HG03066 (cell line): ENCODE data around the gene NFIX.

ENCODE experiments used
- ATAC-seq: cut with Tn5 transposase; IDR thresholded peaks from one replicate; pipeline ENCODE4 v1.9.1; 2021; ENCODE audit warnings: low read depth; ENCODE audit not compliant: unreplicated experiment

The NFIX gene

DNA sequence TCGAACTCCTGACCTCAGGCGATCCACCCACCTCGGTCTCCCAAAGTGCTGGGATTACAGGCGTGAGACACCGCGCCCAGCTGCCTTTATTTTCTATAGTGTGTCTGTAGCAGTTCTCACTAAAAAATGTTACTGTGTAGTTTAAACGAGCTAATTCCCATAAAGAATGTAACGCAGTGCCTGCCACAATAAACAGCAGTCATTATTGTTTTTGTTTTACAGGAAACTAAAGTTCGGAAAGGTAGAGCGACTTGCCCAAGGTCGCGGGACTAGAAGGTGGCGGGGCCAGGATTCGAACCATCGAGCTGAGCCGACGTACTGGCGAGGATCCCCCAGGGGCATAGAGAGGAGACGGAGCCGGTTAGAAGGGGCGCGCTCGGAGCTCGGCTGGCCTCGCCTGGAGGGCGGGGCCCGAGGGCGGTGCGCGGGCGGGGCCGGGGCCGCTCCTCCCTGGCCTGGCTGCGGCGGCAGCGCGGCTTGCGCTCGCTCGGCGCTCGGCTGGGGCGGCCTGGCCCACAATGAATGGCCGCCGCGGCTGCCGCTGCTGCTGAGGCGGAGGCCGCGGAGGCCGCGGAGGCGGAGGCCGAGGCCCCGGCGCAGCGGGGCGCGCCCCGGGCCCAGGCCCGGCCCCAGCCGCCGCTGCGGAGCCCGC is 122.6 kb downstream of the NFIX start, which contains the start of gene NACC1:
NACC1 (plus strand) TSS at position 493 of the 652 bp plus-strand sequence. CDS start 16,944 bp downstream, outside the sequence.
- peak; percentile 48 for ATAC-seq

DNA sequence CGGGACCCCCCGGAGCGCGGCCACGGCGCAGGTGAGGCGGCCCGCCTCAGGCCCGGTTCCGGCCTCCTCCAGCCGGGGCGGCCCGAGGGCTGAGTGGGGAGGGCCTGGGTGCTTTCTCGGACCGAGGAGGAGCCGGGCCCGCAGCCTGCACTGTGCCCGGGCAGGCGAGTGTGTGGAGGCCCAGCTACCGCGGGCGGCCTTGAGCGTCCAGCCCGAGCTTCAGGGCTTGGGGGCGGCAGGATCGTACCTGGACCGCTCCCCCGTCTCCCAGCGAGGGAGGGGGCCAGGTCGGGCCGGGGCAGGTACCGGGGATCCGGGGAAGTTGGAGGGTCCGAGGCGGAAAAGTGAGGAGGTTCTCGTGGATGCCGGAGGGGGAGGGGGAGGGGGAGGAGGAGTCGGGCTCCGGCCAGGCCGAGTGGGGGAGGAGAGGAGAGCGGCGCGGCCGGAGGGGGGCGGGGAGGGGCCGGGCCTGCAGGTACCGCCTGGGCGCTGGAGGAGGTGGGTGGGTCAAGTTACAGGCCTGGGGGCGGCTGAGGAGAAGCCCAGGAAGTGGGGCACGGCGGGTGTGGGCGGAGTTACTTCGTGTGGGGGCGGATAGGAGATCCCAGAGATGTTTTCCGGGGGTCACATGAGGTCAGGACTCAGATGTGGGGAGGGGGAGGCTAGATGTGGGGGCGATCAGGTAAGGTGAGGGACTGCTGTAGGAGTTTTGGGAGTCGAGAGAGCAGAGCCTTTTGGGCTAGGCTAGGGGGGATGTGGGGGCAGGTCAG is 123.3 kb downstream of the NFIX start:
- no peak for ATAC-seq

DNA sequence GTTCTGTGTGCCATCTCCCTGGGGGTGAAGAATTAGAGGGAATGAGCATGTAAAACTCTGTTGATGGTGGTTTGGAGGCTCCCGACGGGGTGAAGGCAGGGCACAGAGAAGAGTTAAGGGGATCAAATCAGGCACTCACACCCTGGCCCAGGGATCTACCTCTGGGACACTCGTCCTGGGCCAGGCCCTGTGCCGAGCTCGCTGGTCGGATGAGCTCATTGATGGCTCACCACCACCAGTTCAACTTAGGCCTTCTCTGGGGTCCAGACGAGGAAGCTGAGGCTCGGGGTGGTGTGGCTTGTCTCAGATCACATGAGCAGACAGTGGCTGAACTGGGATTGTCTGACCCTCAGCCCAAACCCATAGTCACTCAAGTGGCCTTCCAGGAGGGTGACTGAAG is 124.4 kb downstream of the NFIX start:
- ATAC-seq, result no peak

DNA sequence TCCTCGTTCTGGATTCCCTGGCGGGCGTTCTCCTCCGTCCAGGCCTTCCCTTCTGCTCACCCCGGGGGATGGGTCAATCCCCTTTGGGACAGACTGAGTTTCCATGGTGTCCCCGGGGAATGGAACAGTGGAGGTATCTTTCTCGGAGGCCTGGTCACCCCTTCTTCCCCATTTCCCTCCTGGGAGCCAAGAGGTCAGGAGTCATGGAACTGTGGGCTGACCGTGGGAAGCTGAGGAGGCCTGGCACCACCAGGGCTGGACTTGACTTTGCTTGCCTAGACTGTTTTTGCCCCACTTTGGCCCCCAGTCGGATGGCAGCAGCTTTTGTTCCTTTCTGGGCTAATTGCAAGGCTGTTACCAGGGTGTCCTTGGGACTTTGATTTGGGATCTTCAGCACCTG is 124.8 kb downstream of the NFIX start:
- ATAC-seq, result no peak

DNA sequence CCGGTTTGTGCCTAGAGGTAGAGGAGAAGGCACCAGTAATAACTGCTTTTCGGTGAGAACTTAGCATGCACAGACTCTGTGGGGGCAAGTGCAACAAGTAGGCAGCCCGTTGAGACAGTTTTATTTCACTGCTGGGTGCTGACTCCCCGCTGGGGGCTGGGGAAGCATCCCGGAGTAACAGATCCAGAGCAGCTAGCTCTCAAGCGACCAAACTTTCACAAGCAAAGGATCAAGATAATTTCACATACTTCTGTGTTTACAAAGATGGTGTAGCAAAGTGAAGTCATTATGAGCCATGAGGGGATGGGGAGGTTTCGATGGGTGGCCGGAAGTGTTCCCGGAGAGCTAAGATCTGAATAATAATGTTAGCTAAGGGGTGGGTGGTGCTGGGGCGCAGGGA is 125.5 kb downstream of the NFIX start:
- no peak for ATAC-seq

DNA sequence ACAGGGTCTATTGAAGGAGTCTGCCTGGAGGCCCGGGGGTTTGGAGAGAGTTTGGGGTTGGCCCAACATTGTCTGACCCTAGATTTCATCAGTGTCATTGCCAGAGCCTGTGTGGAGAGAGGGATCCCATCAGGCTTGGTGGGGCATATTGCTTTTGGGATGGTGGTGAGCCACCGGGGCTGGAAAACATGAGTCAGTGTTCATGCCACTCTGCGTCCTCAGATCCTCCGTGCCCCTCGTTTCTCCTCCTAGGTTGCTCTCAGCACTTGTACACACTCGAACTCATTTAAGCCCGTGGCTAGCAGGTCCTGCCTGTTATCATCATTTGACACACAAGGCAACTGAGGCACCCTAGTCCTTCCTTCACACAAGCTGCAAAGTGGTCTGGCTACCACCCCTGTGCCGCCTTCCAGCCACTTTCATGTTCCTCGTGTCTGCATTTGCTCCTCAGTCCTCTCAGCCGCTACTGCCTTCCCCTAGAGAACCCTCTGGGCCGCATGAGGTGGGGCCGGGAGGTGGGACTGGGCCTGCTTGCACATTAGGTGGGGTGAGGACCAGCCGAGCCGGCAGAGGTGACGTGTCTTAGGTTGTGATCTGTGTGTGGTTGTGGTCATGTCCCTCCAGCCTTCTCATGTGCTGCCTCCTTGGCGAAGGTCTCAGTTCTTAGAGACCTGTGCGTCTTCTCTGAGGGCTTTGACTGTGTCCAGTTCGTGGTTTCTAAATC is 126.4 kb downstream of the NFIX start:
- ATAC-seq, result no peak

DNA sequence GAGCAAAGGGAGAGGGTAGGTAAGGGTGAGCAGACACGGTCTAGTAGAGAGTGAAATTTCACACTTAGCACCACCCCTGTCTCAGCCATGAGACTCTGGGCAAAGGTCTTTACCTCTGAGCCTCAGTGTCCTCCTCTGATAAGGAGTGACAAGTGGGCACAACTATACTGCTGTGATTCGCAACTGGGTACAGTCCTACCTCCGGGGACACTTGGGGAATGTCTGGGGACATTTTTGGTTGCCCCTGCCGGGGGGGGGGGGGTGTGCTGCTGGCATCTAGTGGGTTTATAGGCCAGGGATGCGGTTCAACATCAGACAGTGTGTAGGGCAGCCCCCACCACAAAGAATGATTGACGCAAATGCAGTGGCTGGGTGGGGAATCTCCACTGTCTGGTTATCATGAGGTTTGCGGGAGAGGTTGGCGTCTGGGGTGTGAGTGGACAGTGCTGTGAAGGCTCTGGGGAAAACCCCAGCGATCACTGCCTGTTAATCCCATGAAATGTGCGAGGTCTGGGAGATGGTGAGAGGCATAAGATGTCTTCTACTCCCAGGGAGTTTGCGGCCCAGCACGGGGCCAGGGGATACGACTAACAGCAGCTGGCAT is 127.1 kb downstream of the NFIX start:
- no peak for ATAC-seq

DNA sequence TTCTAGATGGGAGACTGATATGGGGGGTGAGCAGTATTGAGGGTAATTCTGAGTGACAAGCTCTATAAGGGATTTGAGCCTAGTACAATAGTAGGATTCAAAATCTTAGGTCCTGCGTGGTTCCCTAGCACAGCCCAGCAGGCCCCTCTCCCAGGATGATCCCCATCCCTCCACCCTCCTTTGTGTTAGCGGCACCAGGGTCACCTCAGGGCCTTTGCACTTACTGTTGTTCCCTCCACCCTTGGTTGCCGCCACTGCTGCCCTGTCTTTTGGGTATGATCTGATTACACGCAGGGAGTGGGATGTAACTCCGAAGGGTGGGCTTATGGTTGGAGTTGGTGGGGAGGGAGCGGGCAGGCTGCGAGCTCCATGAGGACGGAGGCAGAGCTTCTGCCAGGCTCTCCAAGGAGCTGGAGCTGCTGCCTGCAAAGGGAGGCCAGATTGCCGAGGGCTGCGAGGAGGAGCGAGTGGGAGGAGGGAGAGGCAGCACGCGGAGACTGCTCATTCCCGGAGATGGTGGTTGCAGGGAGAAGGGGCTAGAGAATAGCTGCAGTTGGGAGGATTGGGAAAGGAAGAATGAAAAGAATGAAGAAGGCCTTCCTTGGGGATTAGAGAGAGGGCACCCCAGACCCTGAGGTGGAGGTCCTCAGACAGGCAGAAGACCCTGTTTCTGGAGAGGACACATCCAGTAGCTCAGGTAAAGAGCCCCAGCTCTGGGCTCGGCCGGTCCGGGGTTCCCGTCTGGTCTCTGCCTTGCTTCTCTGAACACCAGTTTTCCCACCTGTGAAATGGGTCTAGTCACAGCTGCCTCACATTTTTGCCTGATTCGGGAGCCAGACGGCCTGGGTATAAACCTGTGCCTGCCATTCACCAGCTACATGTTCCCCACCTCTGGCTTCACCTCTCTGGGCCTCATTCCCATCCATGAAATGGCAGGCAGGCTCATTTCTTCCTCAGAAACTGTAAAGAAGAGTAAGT is 128.0 kb downstream of the NFIX start:
- ATAC-seq, result no peak

DNA sequence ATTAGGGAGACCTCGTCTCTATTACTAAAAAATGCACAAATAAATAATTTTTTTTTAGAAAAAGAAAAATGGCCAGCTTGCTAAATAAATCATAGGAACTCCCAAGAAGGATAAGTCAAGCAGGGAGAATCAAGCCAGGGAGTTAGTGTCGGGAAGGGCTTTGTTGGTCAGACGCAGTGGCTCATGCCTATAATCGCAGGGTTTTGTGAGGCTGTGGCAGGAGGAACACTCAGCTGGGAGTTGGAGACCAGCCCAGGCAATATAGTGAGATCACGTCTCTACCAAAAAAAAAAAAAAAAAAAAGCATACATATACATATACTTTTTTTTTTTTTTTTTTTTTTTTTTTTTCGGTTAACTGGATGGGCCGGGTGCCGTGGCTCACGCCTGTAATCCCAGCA is 131.8 kb downstream of the NFIX start:
- no peak for ATAC-seq

DNA sequence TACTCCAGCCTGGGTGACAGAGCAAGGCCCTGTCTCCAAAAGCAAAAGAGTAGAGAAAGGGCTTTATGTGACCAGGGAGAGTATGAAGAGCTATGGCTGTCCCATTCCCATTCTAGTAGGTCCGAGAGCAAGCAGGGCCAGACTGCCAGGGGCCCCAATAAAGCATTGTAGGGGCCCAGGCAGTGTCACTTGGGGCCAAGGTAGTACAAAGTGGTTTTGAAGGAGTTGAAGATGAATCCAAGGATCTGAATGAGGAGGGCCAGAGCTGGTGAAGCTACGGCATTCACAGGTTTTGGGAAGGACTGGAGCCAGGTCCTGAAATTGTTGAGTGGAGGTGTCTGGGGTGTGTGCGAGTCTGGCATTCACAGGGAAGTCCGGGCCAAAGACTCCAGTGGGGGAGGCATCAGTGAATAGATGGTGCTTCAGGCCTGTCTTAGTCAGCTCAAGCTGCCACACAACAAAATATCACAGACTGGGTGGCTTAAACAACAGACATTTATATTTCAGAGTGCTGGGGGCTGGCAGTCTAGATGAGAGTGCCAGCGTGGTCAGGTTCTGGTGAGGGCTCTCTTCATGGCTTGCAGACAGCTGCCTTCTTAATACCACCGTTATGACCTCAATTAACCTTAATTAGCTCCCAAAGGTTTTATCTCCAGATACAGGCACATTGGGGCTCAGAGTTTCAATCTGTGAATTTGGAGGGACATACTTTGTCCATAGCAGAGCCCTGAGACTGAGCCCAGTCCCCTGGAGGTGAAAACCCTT is 132.7 kb downstream of the NFIX start:
- no peak for ATAC-seq

DNA sequence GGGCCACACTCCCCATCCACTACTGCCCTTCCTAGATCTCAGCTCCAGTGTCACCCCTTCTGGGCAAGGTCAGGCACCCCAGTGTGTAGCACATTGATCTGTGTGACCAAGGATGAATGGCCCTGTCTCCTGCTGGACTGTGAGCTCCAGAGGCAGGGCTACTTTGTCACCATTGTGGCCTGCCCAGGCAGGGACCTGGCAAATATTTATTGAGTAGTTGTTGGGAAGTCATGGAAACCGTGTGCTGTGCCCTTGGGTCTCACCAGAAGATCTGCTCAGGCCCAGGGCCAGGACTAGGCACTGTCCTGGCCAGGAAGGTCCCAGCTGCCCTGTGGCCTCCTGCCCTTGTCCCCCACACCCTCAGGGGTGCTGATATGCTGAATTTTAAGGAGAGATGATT is 133.3 kb downstream of the NFIX start:
- no peak for ATAC-seq

DNA sequence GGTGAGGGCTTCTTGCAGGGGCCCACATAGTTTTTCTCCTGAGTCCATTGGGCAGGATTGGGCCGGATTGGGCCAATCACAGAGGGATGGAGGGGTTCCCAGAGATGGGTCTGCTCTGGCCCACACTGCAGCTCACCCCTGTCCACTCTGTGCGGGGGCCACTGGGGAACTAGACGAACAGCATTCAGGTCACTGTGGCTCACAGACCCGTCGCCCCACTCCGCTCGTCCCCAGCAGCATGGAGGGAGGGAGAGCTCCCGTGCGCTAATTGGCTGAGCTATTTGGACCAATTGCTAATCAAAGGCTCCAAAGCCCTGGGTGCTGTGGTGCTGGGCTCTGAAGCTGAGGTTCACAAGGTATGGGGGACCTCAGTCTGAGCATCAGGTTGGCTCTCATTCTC is 134.1 kb downstream of the NFIX start:
- ATAC-seq, result no peak

DNA sequence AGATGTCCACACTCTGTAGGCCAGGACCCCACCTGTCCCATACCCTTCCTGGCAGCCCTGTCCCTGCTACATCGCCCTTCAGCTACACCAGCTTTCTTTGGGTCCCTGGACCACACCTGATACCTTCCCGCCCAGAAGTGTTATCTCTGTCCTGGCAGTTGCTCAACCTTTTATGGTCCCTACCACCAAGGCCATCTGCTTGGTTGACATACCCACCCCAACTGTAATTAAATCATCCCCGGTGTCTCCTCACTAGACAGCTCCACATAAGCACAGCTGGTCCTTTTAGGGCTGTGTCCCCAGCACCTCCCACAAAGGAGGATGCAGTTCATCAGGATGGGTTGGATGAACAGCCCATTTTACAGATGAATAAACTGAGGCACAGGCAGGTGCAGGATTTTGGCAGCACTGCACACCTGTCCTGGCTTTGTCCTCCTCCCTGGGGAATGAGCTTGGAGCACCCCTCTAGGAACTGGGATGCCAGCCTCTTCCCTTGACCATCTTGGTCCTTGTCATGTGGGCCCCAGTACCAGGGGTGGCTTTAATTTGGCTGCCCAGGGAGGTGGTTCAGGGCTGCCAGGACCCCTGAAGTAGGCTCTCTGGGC is 135.7 kb downstream of the NFIX start:
- no peak for ATAC-seq

DNA sequence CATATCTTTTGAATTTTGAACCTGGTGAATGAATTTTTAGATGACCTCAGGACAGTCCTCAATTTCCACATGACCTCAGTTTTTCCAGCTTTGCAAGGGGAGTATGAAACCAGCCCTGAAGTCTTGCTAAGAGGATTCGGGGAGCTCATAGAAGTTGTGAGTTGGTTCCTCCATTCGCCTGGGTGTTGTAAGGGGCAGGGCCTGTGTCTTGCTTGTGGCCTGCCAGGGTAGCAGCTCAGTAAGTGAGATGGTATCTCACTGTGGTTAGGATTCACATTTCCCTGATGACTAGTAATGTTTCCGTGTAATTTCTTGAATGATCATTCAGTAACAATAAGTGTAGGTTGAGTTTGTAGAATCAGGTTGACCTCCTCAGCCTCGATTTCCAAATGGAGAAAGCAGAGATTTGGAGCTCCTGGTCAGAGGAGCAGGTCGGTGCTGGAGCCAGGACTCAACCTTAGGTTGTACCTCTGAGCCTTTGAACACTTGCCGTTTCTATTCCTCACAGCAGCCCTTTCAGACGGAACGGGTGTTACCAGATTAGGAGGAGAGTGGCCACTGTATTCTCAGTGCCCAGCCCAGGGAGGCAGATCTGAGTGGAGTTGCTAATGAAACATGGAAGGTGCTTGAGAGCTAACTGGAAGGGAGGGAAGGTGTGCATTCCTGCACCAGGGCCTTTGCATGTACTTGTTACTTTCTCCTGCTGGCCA is 137.4 kb downstream of the NFIX start:
- no peak for ATAC-seq

DNA sequence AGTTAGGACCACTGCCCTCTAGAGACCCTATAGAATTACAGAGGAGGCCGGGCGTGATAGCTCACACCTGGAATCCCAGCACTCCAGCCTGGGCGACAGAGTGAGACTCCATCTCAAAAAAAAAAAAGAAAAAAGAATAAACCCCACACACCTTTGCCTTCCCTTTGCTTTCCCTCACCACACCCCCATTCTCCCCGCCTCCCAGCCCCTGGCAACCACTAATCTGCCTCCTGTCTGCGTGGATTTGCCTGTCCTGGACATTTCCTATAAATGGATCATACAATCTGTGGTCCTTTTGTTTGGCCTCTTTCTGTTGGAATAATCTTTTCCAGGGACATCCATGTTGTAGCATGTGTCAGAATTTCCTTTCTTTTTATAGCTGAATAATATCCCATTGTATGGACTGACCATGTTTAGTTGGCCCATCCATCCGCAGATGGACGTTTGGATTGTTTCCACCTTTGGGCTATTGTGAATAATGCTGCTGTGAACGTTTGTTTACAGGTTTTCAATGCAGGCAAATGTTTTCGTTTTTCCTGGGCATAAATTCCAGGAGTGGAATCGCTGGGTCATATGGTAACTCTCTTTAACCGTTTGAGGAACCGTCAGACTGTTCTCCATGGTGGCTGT is 138.1 kb downstream of the NFIX start:
- no peak for ATAC-seq

DNA sequence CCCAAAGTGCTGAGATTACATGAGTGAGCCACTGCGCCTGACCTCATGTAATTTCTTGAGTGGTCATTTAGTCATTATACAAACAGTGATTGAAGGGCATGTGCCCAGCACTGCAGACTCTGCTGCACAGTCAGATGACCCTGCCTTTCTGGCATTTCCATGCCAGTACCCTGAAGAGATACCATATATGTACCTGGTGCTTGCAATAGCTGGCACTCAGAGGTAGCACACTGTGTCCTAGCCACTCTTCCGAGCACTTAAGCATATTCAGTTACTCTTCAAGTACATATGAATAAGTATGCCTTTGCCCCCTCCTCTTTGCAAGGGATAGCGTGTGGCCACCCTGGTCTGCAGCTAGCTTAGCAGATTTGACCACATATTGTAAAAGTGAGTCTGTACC is 139.4 kb downstream of the NFIX start:
- no peak for ATAC-seq

DNA sequence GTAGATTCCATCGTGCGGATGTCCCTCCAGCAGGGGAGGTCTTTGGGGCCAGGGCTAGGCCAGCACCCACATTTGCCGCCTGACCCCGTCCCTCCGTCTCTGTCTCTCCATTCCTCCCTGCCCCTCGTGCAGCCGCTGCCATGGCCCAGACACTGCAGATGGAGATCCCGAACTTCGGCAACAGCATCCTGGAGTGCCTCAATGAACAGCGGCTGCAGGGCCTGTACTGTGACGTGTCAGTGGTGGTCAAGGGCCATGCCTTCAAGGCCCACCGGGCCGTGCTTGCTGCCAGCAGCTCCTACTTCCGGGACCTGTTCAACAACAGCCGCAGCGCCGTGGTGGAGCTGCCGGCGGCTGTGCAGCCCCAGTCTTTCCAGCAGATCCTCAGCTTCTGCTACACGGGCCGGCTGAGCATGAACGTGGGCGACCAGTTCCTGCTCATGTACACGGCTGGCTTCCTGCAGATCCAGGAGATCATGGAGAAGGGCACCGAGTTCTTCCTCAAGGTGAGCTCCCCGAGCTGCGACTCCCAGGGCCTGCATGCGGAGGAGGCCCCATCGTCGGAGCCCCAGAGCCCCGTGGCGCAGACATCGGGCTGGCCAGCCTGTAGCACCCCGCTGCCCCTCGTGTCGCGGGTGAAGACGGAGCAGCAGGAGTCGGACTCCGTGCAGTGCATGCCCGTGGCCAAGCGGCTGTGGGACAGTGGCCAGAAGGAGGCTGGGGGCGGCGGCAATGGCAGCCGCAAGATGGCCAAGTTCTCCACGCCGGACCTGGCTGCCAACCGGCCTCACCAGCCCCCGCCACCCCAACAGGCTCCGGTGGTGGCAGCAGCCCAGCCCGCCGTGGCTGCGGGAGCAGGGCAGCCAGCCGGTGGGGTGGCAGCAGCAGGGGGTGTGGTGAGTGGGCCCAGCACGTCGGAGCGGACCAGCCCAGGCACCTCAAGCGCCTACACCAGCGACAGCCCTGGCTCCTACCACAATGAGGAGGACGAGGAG is 140.1 kb downstream of the NFIX start:
- no peak for ATAC-seq
